GM19455 (cell line): ENCODE measurements around the gene PTPRE.

ENCODE experiments used
- ATAC-seq: cut with Tn5 transposase; IDR thresholded peaks from one replicate; pipeline ENCODE4 v1.9.1; 2021; ENCODE audit not compliant: unreplicated experiment

The PTPRE gene

GRCh38 chr10:127923646-127924045, 16.7 kb downstream of the PTPRE start:
- no peak for ATAC-seq

- no peak for ATAC-seq
These were observed 18.7 kb downstream of the PTPRE start for GRCh38 chr10:127925471-127926207.

GRCh38 chr10:127926455-127926854, 19.6 kb downstream of the PTPRE start:
- ATAC-seq: no peak

GRCh38 chr10:127928021-127928806, 21.3 kb downstream of the PTPRE start:
- ATAC-seq: no peak

- ATAC-seq: no peak
These were observed 25.8 kb downstream of the PTPRE start for GRCh38 chr10:127932521-127933270.

GRCh38 chr10:127933271-127933670, 26.4 kb downstream of the PTPRE start:
- ATAC-seq: no peak

- no peak for ATAC-seq
These were observed 27.5 kb downstream of the PTPRE start for GRCh38 chr10:127934383-127934782.

- no peak for ATAC-seq
These were observed 28.2 kb downstream of the PTPRE start for GRCh38 chr10:127935071-127935561.

GRCh38 chr10:127937069-127937468, 30.2 kb downstream of the PTPRE start:
- ATAC-seq: no peak

GRCh38 chr10:127937915-127938463, 31.1 kb downstream of the PTPRE start:
- ATAC-seq: no peak

- no peak for ATAC-seq
These were observed 33.0 kb downstream of the PTPRE start for GRCh38 chr10:127939786-127940330.

- ATAC-seq: no peak
These were observed 34.1 kb downstream of the PTPRE start for GRCh38 chr10:127940866-127941640.

- no peak for ATAC-seq
These were observed 35.9 kb downstream of the PTPRE start for GRCh38 chr10:127942811-127943210.

GRCh38 chr10:127943336-127943910, 36.5 kb downstream of the PTPRE start:
- no peak for ATAC-seq

- ATAC-seq: no peak
These were observed 37.4 kb downstream of the PTPRE start for GRCh38 chr10:127944256-127944655.

GRCh38 chr10:127945341-127945758, 38.4 kb downstream of the PTPRE start:
- no peak for ATAC-seq

GRCh38 chr10:127945948-127946711, 39.2 kb downstream of the PTPRE start:
- no peak for ATAC-seq

- no peak for ATAC-seq
These were observed 40.3 kb downstream of the PTPRE start for GRCh38 chr10:127947211-127947610.

GRCh38 chr10:127948791-127949190, 41.9 kb downstream of the PTPRE start:
- no peak for ATAC-seq
